NCI-H1694 (cell line): ENCODE measurements around the gene NDUFA11.
"Not testable (repeated sequence)": the region's sequence is repeated elsewhere in the genome, so short reads cannot be mapped to it uniquely, and the experiment has no call there.

Source experiments
- DNase-seq: peaks from one replicate; lab custom pipeline; 2025; lab: John Stamatoyannopoulos, UW

Gene NDUFA11

DNA sequence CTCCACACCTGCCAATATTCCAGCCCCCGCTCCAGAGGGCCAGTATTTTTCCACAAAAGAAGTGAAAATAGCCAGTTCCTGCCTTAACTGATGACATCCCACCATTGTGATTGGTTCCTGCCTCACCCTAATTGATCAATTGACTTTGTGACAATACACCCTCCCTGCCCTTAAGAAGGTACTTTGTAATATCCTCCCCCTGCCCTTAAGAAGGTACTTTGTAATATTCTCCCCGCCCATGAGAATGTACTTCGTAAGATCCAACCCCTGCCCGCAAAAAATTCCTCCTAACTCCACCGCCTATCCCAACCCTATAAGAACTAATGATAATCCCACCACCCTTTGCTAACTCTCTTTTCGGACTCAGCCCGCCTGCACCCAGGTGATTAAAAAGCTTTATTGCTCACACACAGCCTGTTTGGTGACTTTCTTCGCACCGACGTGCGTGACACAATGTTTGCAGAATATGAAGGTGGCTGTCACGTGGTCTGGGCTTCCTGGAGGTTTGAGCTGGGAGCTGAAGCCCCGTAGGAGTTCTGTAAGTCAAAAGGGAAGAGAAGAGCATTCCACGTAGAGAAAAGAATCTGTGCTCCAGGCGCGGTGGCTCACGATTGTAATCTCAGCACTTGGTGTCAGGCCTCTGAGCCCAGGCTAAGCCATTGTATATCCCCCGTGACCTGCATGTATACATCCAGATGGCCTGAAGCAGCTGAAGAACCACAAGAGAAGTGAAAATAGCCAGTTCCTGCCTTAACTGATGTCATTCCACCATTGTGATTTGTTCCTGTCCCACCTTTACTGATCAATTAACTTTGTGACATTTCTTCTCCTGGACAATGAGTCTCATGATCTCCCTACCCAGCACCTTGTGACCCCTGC is 46.1 kb downstream of the NDUFA11 start:
- no peak for DNase-seq

- DNase-seq, result not testable (repeated sequence)
These were observed 48.4 kb downstream of the NDUFA11 start for GRCh38 chr19:5855151-5855550.

DNA sequence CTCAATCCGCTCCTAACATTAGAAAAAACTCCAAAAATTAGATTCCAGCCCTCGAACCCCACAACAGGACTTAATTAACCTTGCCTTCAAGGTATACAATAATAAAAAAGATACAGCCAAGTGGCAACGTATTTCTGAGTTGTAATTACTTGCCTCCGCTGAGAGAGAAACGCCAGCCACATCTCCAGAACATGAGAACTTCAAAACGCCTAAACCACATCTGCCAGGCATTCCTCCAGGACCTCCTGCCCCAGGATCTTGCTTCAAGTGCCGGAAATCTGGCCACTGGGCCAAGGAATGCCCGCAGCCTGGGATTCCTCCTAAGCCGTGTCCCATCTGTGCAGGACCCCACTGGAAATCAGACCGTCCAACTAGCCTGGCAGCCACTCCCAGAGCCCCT is 49.5 kb downstream of the NDUFA11 start:
- not testable (repeated sequence) for DNase-seq

GRCh38 chr19:5851302-5851701 is 52.3 kb downstream of the NDUFA11 start, which contains the start of gene FUT3:
FUT3 (minus strand) TSS chr19:5851449.
- no peak for DNase-seq

DNA sequence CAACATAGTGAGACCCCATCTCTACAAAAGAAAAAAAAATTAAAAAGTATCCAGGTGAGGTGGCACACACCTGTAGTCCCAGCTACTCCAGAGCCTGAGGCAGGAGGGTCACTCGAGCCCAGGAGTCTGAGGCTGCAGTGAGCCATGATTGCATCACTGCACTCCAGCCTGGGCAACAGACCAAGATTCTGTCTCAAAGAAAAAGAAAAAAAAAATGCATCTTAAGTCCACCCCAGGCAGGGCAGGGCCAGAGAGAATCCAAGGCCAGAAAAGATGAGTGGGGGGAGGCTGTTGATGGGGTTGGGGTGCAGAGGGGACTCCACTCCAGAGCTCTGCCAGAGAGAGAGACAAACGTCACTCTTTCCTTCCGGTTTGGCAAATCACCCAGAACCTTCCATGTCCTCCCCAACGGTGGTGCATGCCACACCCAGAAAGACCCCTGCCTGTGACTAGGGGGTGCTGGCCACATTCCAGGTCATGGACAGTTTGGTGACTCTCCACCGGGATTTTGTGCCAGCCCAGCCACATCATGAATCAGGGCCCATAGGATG is 52.8 kb downstream of the NDUFA11 start:
- no peak for DNase-seq

DNA sequence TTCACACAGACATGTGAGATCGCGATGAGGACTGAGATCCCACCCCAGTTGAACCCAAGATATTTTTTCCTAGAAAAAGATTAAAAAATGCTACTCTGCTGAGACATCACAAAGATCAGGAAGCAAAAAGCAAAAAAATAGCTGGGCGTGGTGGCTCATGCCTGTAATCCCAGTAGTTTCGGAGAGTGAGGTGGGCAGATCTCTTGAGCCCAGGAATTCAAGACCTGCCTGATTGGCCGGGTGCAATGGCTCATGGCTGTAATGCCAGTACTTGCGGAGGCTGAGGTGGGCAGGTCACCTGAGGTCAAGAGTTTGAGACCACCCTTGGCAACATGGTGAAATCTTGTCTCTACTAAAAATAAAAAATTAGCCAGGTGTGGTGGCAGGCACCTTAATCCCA is 53.4 kb downstream of the NDUFA11 start:
- DNase-seq, result no peak

- not testable (repeated sequence) for DNase-seq
These were observed 55.0 kb downstream of the NDUFA11 start for GRCh38 chr19:5848621-5849020.

GRCh38 chr19:5847846-5848245 is 55.7 kb downstream of the NDUFA11 start:
- DNase-seq, result not testable (repeated sequence)
